Daoy (cell line): ENCODE data around the gene TC2N. TPM values are rescaled to one million over a fixed set of nuclear protein-coding genes. Genes with fewer than 3 reads are reported as not detected.
"Not testable (repeated sequence)": the region's sequence is repeated elsewhere in the genome, so short reads cannot be mapped to it uniquely, and the experiment has no call there.

Experiments used
- DNase-seq: peaks from one replicate; pipeline ENCODE4 v3.0.0-alpha.2; 2015; ENCODE audit warnings: low read depth
- total RNA-seq: library from RNA; depleted of rRNA; stranded (reverse); fragments of >200 nt; shearing (Covaris generic); gene quantifications from 2 replicates; pipeline ENCODE4 v1.2.3, GENCODE V29; 2014

TC2N gene
- total RNA-seq, 1 experiment from 2014 or later: 3.1 TPM

DNA sequence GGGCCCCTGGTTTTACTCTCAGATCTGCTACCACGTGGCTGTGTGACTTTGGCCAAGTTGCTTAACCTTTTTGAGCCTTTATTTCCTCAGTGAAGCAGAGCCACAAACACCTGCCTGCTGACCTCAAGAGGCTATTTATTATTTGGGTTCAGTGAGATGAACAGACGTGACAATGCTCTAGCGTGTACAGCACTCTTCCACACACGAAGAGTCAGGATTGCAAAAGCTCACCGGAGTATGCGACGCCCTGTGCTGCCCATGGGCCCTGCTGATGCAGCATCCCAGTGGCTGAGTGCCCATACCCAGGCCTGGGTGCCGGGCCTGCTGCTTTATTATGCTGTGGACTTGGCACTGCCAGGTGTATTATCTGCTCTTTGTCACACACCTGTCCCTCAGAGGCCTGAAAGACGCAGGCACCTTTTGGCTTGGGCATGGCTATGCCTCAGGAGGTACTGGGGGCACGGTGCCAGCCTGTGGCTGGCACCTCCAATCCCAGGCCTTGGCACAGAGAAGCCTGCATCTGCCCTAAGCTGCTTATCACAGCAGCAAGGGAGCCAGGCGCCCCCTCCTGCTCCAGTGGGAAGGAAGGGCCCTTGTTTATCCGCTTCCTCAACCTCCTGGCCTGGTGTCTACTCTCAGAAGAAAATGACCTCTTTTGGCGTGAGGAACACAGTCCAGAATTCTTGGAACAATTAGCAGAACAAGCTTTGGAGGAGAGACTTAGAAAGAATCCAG lies 22.3 kb upstream of the TC2N start:
- DNase-seq: no peak

DNA sequence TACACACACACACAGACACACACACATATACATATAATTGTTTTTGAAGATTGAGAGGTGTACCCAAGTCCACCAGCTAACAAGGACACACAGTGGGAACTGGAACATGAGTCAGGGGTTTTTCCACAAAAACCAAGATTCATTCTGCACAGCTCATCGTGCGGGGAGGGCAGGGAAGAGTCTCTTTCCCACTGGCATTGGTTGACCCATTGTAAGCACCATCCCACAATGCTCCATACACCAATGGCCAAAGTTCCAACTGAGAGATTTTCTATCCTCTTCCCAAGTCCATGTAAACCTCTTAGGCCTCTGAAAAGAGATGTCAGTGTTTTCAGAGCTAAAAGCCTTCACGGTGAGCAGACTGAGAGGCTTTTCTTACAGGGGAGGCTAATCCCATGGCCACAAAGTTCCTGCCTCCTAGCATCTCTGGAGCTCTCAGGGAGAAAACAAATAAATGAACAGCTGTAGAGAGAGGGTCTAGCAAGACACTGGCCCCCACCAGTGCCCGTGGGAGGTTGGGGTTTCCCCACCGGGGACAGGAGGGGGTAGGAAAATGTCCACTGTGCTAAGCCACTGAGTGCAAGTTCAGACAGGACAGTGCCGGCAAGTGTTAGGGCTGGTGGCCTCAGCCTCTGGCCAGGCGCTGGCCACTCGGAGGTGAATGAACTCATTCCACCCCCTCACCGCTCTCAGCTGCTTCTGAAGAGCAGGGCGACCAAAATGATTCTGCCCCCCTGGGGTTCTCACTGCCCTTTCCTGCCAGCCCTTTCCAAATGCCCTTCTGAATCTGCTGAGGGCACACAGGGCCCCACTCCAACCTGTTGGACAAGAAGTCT lies 21.5 kb upstream of the TC2N start:
- peak; percentile 64 for DNase-seq

DNA sequence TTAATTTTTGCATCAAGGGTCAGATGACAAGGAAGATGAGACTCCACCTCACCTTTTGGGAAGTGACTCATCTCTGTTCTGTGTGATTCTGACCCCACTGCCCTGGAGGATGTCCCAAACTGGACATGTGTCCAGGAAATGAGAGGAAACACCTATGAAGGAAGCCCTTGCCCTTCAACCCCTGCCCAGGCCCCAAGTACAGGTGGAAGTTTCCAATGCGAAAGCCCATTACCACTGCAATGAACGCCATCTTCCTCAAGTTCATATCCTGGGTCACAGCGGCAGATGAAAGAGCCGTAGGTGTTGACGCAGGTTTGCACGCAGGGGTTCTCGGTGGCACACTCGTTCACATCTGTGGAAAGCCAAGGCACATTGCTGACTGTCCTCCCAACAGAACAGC lies 19.6 kb upstream of the TC2N start:
- no peak for DNase-seq

DNA sequence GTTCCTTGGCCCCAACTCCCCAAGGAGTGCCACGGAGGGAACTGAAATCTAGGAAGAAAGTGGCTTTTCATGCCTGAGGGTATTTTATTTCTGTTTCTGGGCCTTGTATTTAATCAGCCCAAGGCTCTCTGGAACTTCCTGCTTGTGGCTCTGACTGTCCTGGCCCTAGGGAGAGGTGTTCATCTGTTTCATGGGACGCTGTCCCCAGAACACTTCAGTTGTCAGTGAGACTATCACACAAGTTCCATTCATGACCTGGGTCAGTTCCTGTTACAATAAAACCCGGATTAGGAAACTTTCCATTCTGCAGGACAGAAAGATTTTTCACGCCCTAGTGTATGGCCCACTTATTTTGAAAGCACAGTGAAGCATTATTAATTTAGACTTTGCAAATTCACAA lies 18.5 kb upstream of the TC2N start:
- no peak for DNase-seq

DNA sequence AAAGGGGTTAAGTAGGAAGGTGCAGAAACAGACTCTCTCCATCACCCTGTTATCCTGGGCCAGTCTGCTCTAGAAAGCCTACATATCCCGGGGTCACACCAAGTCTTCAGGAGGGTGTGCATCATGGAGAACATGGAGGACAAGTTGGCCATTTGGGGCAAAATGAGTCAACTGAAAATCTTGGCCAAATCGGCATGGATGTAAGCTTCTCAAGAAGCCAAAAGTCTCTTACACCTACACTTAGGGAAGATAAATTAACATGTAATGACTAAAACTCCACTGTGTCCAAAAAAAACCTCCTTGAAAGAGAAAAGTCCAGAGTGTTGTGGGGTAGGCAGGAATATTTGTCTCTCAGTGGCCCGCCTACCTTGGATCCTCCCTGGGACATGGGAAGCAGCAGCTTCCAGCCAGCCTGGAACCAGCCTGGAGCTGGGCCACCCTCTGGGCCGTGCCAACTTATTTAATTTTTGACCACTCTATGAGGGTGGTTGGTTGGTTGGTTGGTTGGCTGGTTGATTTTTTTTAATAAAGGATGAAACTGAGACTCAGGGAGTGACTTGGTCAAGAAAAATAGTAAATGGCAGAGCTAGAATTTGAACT lies 17.9 kb upstream of the TC2N start:
- DNase-seq: no peak

DNA sequence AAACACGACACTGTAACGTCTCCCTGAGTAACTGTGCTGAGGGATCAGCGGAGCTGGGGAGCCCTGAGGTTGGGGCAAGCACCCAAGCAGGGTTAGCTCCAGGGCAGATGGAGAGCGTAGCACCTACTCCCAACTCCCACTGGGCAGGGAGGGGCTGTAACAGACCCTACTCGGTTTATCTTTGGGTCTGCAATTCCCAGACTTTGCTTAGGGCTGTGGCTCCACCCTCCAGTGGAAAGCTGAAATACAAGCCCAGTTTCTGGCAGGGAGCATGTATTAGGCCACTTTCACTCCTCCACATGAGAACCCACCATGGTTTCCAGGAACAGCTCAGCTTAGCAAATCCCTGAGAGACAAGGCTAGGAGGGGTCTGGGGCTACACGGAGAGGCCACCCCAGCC lies 17.3 kb upstream of the TC2N start:
- DNase-seq: no peak

DNA sequence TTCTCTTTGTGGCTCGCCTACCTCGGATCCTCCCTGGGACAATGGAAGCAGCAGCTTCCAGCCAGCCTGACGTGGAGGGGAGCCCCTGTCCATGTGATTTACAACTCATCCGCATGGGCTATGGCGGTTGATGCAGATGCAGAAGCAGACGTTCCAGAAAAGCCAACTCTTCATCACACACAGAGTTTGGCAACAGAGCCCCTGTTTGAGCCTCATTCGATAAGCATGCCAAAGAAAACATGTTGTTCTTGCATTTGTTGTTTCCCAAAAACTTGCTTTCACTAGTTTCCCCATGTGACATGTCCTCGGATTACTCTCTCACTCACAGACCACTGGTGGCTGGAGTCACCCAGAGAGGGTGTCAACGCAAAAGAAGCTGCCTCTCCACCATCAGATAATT lies 16.4 kb upstream of the TC2N start:
- DNase-seq: no peak

DNA sequence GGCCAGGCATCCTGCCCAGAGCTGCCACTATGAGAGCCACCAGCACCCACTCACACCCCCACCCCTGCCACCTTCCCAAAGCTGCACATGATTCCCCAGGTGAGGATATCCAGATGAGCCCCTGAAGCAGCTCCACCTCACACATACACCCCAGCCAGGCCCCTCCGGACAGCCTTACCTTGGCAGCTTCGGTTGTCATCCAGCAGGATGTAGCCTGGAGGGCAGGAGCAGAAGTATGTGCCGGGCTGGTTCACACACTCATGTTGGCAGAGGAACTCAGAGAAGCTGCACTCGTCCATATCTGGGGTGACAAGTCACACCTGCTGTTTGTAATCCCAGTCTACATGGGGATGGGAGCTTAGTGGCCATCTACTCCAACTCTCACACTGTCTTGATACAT lies 15.4 kb upstream of the TC2N start:
- no peak for DNase-seq

DNA sequence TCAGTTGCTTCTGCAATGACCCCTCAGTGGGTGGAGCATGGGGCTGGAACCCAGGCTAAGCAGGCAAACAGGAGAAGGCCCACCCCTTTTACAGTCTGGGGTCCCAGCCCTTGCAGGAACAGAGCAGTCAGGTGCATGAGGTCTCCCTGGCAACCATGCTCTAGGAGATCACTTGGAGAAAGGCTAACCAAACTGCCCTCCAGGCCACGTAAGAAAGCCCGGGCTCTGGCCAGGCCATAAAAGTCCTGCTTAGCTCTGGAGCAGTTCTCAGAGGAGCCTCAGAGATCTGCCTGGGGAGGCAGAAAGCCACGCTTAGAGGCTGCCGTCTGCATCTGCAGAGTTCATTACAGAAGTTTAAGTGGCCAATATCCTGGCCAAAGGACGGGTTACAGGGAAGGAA lies 15.0 kb upstream of the TC2N start:
- DNase-seq: no peak

DNA sequence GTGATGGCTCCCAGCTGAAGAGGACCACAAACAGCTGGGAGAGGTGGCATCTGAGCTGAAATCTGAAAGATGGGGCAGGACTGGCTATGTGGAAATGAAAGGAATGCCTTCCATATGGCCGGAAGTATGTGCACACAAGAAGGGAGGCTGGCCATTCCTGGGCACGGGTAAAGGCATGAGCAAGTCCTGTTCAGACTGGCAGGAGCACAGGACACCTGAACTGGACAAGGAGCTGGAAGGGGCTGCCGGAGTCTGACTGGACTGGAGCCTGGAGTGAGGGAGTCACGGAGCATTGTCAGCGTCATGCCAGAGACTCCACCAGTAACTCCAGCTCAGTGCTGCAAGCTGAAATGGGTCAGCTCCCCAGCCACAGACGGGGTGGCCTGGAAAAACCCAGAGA lies 11.9 kb upstream of the TC2N start:
- no peak for DNase-seq

DNA sequence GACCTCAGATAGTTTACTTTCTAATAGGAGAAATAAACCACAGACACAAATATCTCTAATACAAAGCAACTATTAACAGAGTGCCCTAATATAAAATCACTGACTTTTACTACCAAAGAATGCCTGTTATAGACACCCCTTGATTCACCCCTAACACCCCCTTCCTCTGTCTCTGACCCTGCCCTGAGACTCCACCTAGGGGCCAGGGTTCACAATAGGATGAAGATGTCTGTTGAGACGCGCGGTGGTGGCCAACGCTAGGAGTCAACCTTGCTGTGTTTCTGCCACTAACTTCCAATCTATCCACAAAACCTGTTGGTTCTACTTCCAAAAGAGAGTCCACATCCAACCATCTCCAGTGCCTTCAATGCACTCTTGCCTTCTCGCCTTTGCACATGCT lies 10.9 kb upstream of the TC2N start:
- DNase-seq: no peak

DNA sequence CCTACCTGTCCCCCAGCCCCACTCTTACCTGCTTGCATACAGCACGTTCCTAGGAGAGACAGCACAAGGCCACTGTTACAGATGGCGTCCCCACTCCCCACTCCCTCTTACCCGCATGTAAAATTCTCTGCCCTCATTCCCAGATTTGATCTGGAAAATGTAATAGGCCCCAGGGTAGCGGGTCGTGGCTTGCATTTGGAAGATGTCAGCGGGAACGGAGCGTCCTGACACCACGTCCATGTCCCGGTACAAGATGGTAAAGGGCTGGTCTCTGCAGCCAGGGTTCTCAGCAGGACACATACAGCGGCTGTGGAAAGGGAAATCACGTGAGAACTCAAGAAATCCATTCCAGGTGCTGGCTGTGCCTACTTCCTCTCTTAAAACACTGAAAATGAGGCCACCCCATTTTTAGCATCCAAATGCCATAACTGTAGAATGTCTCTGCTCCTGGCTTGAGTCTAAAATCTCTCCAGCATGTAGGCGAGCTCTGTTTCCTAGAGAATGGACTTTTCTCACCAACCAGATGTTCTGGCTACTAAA lies 10.1 kb upstream of the TC2N start:
- no peak for DNase-seq

DNA sequence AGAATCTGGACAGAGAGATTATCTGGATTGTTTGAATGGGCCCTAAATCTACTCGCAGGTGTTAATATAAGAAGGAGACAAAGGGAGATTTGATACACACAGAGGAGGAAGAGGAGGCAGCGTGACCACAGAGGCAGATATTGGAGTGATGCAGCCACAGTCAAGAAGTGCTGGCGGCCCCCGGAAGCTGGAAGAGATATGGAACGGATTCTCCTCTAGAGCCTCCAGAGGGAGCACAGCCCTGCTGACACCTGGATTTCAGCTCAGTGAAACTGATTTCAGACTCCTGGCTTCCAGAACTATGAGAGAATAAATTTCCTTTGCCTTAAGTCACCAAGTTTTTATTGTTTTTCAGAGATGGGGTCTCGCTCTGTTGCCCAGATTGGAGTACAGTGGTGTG lies 9.2 kb upstream of the TC2N start:
- DNase-seq: no peak

DNA sequence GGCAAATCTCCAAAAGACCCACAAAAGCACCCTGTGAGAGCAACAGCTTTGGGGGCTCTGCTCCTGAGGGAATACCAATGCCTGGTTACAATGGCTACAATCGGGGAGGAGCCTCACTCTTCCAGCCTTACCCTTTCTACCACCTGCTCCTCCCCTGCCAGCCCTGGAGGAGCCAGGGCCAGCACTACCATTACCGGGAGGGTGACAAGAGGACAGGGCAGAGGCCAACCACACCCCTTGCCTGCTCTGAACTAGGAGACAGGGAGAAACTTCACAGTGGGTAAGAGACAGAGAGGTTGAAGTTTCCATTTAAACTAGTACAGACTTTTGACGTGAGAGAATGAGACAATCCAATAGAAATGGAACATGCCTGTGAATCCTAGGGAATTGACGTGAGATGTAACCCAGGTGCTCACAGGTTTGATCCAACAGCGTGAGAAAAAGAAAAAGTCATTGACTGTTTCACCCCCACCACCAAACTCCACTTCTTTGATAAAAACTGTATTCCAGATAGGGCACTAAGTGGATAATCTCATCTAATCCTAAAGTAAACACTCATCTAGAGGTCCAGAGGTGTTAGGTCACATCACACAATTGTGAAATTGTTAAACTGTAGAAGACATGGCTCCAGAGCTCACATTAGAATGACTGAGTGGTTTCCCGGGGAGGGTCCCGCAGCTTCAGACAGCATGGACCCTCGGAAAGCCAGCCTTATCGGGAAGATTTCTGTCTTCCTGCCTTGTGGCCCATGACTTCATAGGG lies 8.4 kb upstream of the TC2N start:
- DNase-seq: no peak

DNA sequence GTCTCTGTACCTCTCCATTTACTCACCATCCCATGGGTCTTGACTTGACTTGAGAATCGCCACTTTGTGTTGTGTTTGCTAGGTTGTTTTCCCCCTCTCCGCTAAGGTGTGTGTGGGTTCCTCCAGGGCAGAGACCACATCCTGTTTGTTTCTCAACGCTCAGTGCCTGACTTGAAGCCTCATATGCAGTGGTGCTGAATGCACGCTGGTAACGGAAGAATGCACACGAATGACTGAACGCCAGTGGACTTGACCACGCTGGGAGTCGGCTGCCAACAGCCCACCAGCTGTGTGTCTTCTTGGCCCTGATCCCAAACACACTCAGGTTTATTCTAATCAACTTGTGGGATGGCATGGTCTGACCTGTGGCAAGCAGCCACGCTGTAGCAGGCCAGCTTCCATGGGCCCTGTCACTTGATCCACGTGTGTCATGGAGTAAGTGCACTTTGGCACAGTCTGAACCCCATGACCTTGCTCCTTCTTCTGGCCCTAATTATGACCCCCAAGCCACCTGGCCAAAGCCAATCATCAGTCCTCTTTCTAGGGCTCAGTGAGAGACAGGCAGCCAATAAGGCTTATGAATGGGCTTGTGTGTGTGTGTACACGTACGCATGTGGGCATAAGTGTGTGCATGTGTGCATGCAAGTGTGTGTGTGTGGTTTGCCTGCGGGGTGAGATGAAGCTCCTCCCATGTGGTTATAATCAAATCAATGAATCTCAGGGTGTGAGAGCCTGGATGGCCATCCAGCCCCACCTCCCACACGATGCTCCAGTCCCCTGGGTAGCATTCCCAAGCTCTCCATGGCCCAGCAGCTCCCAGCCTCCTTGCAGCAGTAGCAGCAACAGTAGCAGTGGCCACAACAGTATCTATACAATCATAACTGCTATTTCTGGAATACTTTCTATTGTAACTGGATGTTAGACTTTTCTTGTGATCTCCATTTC lies 6.4 kb upstream of the TC2N start:
- peak; percentile 30 for DNase-seq

DNA sequence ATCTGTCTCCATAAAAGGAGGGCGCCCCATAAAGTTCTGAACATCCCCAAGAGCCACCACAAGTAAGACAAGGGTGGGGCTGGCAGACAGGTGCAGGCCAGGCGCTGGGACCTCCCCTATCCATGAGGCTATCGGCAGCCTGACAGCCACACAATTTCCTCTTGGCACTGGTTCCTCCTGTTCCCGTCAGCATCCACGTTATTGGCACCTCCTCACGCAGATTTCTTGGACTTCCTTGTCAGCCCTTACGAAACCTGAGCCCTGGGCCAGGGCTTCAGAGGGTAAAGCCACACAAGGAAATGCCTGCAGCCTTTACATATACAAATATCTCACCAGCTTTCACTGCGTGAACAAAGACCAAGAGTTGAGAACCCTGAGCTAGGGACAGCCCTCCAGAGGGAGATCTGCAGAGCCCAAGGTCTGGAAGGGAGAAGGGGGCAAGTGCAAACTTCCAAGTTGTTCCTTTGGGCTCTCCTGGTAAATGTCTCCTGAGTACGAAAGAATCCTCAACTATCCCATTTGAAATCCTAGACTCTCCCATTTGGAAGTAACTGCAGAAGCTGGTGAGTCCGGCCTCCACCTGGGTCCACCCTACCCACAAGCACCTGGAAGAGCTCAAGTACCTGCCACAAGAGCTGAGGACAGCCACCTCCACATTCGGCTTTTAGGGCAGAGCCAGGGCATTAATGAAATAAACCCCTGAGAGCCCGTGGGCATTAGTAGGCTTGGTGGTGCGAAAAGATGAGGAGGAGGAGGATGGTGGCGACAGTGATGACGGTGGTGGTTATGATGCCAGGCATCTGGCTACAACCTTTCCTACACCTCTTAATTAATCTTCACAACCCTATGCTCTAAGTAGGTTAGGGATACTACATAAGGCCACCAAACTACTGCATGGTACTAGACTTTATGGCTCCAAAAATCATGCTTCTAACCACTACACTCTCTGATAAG lies 5.5 kb upstream of the TC2N start:
- DNase-seq: peak; percentile 33

DNA sequence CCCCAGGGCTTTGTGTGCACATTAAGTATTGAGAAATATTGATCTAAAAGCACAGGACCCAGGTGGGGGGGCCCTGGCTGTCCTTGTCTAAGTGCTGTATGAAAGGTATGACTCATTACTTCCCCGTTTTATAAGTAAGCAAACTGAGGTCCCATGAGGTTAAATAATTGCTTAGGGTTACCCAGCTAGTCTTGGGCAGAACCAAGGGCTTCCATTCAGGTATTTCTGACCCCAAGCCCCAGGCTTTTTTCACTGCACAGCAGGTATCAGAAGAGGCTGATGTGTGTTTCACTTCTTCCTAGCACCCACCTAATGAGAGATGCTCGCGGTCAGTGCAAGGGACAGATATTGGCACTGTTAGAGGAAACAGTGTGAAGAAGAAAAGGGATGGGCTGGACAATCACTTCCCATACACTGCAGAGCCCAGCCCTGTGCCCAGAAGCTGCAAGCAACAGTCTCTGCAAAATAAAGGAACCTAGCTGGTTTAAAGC lies 4.7 kb upstream of the TC2N start:
- no peak for DNase-seq

DNA sequence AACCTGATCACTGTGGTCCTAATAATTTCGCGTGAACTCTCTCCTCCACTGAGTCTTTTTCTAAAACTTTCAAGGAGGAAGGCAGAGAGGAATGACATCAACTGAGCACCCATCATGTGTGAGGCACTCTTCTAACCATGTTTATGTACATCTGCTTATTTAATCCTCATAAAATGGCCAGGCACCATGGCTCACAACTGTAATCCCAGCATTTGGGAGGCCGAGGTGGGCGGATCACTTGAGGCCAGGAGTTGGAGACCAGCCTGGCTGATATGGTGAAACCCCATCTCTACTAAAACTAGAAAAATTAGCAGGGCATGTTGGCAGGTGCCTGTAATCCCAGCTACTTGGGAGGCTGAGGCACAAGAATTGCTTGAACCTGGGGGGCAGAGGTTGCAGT lies 4.1 kb upstream of the TC2N start:
- DNase-seq: not testable (repeated sequence)

DNA sequence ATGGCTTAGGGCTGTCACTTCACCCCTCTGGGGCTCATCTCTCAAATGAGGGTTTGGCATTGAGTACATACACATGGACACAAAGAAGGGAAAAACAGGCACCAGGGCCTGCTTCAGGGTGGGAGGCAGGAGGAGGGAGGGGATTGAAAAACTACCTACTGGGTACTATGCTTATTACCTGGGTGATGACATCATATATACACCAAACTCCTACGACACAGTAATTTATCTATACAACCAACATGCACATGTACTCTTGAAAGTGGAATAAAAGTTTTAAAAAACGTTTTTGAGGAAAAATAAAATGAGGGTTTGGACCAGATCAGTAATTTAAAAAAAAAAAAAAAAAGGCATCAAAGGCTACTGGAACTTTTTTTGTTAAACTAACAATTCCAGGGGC lies 3.6 kb upstream of the TC2N start:
- no peak for DNase-seq
